HAP-1 (cell line): ENCODE data around the gene LSG1.
"Not testable (repeated sequence)": the region's sequence is repeated elsewhere in the genome, so short reads cannot be mapped to it uniquely, and the experiment has no call there.

Experiments
- DNase-seq, 2 experiments: peaks; one replicate each; pipeline ENCODE4 v3.0.0-alpha.2; 2016 to 2020; ENCODE audit warnings: low spot score in 2 of 2
- H3K27me3 ChIP-seq: fragments of 250-450 bp; sonication (Bioruptor Pico); 2 replicates; pipeline ENCODE4 v1.5.1; 2020; ENCODE audit warnings: low read depth, mild to moderate bottlenecking, moderate library complexity
- H3K36me3 ChIP-seq: fragments of 250-450 bp; sonication (Bioruptor Pico); replicated peaks from 2 replicates; pipeline ENCODE4 v1.5.1; 2020; ENCODE audit warnings: mild to moderate bottlenecking
- H3K4me1 ChIP-seq: fragments of 250-450 bp; sonication (Bioruptor Pico); 2 replicates; pipeline ENCODE4 v1.5.1; 2020; ENCODE audit warnings: mild to moderate bottlenecking
- H3K4me3 ChIP-seq: fragments of 250-450 bp; sonication (Bioruptor Pico); 2 replicates; pipeline ENCODE4 v1.5.1; 2020; ENCODE audit warnings: mild to moderate bottlenecking, moderate library complexity
- H3K9me3 ChIP-seq: fragments of 250-450 bp; sonication (Bioruptor Pico); 2 replicates; pipeline ENCODE4 v1.5.1; 2020; ENCODE audit warnings: mild to moderate bottlenecking, moderate library complexity
- in situ Hi-C: fragments of 300-500 bp; cut with MboI; formaldehyde crosslinking; loops from 3 replicates; pipeline ENCODE4 v1.14.3; 2020; ENCODE audit warnings: low sequenced_read_pairs, inconsistent platforms, mixed read lengths

LSG1 gene

DNA sequence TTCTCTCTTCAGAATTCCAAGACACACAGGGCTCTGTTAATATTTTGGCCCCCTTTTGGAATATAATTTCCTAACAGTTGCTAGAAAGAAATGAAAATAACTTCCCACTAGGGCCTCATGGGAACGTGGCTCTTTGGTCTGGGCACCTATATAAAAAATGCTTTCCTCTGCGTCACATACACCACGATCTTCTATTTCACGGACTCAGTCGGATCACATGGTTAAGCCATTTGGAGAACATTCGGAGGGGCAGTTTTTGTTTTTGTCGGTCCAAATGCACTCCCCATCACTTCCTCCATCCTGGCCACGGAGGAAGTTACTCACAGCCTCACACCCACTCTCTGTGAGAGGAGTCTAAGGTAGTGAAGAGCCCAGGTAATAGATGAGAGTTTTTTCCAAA, 59.8 kb downstream of the LSG1 start:
- H3K27me3 ChIP-seq: no peaks in the 10 kb centered on the region
- in situ Hi-C loops: no loop called here
- no peak for DNase-seq
- no peaks in the 10 kb centered on the region; the same call in 1 of the 2 replicates for H3K36me3 ChIP-seq
- no peaks in the 10 kb centered on the region for H3K9me3 ChIP-seq
- H3K4me3 ChIP-seq: no peak overlapping the region
- H3K4me1 ChIP-seq: no peaks in the 10 kb centered on the region

DNA sequence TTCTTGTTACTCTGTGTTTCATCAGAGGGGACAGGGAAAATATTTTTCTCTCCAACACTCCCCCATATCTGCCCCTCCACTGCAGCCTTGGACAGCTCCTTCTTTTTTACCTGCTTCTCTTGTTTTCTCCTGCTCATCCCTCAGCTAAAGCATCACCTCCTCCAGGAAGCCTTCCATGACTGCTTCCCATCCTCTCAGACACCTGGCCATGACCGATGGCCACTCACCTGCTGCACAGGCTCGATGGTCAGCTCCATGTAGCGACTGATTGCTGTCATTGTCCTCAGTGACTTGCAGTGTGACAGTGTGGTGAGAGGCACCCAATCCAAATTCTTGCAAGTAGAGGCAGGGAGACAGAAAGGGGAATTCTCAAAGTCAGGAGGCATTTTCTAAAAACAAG, 61.3 kb downstream of the LSG1 start:
- no peaks in the 10 kb centered on the region for H3K27me3 ChIP-seq
- no peak overlapping the region for H3K4me3 ChIP-seq
- no peak for DNase-seq
- in situ Hi-C loops: no loop called here
- no peaks in the 10 kb centered on the region for H3K9me3 ChIP-seq
- no peaks in the 10 kb centered on the region for H3K36me3 ChIP-seq
- no peaks in the 10 kb centered on the region for H3K4me1 ChIP-seq

DNA sequence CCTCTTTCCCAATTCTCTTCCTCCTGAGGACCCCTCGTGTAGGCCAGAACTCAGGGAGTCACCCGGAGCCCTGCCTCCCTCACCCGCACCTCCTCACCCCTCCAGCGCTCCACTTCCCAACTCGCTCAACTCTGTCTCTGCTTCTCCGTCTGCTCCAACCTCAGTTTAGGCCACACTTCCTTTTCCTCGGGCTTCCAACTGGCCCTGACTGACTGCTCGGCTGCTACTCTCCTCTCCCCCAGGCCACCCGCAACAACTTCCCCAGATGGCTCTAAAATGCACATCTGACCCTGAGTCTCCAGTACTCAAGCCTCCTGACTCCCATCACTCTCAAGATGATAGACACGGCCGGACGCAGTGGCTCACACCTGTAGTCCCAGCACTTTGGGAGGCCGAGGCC, 62.4 kb downstream of the LSG1 start:
- in situ Hi-C loops: no loop called here
- Histone ChIP-seq H3K9me3 (no peaks in the 10 kb centered on the region), H3K4me3 (no peak overlapping the region), H3K4me1 (no peaks in the 10 kb centered on the region), H3K36me3 (no peaks in the 10 kb centered on the region), H3K27me3 (no peaks in the 10 kb centered on the region)
- no peak for DNase-seq

DNA sequence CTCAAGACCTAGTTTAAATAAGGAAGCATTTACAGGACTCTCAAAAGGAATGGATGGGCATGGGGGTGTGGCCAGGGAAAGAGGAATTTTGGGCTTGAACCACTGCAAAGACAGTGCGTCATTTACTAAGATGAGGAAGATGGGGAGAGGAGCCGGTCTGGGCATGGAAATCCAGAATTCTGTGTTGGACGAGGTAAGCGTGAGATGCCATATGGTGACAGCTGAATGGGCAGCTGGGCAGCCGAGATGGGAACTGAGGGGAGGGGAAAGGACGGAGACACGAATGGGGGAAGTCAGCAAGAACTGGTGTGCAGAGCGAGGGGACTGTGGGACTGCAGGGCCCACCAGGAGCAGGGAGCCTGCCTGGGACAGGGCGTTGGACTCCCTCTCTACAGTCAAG, 63.0 kb downstream of the LSG1 start:
- Histone ChIP-seq H3K9me3 (no peaks in the 10 kb centered on the region), H3K27me3 (no peaks in the 10 kb centered on the region), H3K4me3 (no peak overlapping the region), H3K36me3 (no peaks in the 10 kb centered on the region), H3K4me1 (no peaks in the 10 kb centered on the region)
- no peak for DNase-seq
- in situ Hi-C loops: no loop called here

DNA sequence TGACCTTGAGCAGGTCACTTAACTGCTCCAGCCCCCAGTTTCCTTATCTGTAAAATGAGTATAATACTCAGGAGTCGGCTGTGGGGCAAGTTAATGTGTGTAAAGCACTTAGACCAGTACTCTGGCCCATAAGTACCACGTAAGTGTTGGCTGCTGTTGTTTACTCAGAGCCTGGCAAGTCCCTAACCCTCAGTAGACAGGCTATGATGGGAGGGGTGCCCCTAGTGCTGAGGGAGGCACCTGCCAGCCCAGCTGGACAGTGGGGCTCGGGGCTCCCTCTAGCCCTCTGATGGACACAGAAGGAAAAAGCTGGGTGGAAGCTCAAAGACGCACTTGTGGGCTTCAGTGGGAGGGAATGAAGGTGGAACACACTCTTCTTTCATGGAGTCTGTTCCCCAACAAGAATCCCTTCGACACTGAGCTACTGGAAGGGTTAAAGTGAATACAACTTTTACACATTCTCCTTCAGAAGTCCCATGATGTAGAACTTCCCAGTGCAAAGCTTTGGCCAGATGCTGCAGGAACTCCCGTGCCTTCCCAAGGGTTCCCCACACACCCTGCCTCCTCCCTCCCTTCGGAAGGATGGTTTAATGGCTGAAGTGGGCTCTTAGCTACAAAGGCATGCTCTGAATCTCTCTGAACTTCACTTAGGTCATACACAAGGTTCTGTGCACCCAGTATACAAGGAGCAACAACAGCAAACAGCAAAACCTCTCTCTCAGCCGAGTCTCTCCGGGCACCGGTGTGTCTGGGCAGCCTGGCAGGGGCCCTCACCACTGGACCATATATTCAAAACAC, 64.2 kb downstream of the LSG1 start:
- H3K4me3 ChIP-seq: no peak overlapping the region
- in situ Hi-C loops: no loop called here
- H3K9me3 ChIP-seq: no peaks in the 10 kb centered on the region
- no peaks in the 10 kb centered on the region for H3K4me1 ChIP-seq
- H3K27me3 ChIP-seq: no peaks in the 10 kb centered on the region
- no peak for DNase-seq
- no peaks in the 10 kb centered on the region for H3K36me3 ChIP-seq

DNA sequence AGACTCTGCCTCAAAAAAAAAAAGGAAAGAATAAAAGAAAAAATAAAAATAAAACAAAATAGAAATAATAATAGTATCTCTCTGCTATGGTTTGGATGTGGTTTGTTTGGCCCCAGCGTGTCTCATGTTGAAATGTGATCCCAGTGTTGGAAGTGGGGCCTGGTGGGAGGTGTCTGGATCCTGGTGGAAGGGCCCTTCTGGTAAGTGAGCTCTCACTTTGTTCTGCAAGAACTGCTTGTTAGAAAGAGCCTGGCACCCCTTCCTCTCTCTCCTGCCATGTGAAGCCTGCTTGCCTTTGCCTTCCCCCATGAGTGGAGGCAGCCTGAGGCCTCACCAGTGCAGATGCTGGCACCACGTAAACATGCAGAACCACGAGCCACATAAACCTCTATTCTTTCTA, 65.0 kb downstream of the LSG1 start:
- in situ Hi-C loops: no loop called here
- Histone ChIP-seq H3K4me1 (no peaks in the 10 kb centered on the region), H3K36me3 (no peaks in the 10 kb centered on the region; the same call in 1 of the 2 replicates), H3K9me3 (no peaks in the 10 kb centered on the region), H3K27me3 (no peaks in the 10 kb centered on the region), H3K4me3 (no peak overlapping the region)
- no peak for DNase-seq

DNA sequence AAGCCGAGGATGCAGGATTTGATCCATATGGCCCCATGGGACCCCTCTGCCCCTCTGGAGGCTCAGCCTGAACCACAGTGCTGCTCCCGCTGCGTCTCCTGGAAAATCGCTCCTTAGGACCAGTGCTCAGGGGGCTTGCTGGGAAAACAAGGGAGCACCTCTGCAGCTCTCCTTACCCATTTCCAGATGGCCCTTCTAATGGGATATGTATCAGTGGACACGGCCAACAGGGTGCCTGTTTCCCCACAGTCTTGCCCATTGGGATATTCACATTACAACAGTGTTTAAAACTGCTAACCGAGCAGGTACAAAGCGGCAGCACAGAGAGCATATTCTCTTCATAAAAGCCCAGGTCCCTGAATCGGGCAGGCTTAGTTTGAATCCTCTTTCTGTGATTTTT, 65.8 kb downstream of the LSG1 start:
- H3K4me1 ChIP-seq: no peaks in the 10 kb centered on the region
- DNase-seq: no peak
- H3K4me3 ChIP-seq: no peak overlapping the region
- H3K9me3 ChIP-seq: no peaks in the 10 kb centered on the region
- in situ Hi-C loops: no loop called here
- H3K36me3 ChIP-seq: no peaks in the 10 kb centered on the region; the same call in 1 of the 2 replicates
- no peaks in the 10 kb centered on the region for H3K27me3 ChIP-seq

DNA sequence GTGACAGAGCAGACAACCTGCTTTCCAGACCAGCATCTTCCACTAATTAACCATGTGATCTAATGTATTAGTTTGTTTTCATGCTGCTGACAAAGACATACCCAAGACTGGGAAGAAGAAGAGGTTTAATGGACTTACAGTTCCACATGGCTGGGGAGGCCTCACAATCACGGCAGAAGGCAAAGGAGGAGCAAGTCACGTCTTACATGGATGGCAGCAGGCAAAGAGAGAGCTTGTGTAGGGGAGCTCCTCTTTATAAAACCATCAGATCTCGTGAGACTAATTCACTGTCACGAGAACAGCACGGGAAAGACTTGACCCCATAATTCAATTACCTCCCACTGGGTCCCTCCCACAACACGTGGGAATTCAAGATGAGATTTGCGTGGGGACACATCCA, 66.7 kb downstream of the LSG1 start:
- in situ Hi-C loops, H3K36me3 ChIP-seq, DNase-seq, H3K27me3 ChIP-seq, H3K4me1 ChIP-seq, H3K4me3 ChIP-seq, H3K9me3 ChIP-seq: not testable (repeated sequence)

DNA sequence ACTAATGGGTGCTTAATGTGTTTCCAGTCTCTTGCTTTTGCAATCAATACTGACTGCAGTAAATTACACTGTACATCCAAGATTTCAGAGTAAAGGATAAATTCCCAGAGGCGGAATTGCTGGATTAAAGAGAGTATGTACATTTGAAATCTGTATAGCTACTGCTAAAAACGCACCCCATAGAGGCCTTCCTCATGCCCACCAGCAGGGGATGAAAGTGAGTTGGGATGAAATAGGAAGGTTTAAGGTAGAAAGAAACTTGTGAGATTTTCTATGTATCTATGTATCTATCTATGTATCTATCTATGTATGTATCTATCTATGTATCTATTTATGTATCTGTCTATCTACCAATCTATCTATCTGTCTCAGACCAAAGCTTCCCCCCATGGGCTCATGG, 67.2 kb downstream of the LSG1 start:
- in situ Hi-C loops: no loop called here
- Histone ChIP-seq H3K9me3 (no peaks in the 10 kb centered on the region), H3K4me3 (no peak overlapping the region), H3K27me3 (no peaks in the 10 kb centered on the region), H3K4me1 (no peaks in the 10 kb centered on the region), H3K36me3 (no peaks in the 10 kb centered on the region; the same call in 1 of the 2 replicates)
- no peak for DNase-seq

DNA sequence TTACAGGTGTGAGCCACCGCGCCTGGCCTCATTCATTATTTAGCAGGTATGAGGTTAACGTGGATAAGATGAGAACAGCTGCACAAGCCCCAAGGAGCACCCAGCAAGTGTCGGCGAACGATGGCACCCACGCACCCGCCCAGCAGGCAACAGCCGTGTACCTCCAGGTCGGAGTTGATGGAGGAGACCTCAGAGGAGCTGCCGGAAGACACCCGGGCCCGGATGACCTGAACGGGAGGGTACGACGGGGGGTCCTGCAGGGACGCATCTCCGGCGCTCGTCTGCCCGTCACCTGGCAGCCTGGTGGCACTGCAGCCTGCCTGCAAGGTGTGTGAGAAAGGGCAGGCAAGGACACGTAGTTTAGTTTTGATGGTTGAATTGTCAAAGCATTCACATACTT, 67.9 kb downstream of the LSG1 start:
- Histone ChIP-seq H3K4me1 (no peaks in the 10 kb centered on the region), H3K9me3 (no peaks in the 10 kb centered on the region), H3K4me3 (no peak overlapping the region), H3K27me3 (no peaks in the 10 kb centered on the region), H3K36me3 (no peaks in the 10 kb centered on the region; the same call in 1 of the 2 replicates)
- no peak for DNase-seq
- in situ Hi-C loops: no loop called here

DNA sequence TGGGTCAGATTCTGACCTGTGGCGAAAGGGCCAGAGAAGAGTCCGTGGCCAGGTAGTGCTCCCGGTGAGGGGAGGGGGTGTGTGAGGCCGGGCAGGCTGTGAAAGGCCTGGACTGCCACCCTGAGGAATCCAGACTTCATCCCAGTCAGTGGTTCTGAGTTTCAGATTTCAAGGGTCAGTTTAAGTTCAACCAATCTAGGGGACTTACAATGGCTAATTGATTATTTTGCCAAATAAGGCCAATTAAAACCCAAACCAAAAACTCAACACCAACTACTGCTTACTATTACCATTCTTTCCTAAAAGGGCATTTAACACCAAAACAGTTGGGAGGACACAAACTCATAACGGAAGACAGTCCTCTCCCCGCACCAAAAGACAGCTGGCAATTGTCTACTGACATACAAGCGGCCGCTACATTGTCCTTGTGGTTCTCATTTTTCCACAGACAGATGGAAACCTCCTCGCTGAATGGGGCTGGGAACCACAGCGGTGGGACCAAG, 69.3 kb downstream of the LSG1 start:
- no peaks in the 10 kb centered on the region for H3K27me3 ChIP-seq
- H3K4me3 ChIP-seq: no peak overlapping the region
- H3K36me3 ChIP-seq: no peaks in the 10 kb centered on the region; the same call in 1 of the 2 replicates
- no peaks in the 10 kb centered on the region for H3K9me3 ChIP-seq
- no peaks in the 10 kb centered on the region for H3K4me1 ChIP-seq
- in situ Hi-C loops: no loop called here
- no peak for DNase-seq

DNA sequence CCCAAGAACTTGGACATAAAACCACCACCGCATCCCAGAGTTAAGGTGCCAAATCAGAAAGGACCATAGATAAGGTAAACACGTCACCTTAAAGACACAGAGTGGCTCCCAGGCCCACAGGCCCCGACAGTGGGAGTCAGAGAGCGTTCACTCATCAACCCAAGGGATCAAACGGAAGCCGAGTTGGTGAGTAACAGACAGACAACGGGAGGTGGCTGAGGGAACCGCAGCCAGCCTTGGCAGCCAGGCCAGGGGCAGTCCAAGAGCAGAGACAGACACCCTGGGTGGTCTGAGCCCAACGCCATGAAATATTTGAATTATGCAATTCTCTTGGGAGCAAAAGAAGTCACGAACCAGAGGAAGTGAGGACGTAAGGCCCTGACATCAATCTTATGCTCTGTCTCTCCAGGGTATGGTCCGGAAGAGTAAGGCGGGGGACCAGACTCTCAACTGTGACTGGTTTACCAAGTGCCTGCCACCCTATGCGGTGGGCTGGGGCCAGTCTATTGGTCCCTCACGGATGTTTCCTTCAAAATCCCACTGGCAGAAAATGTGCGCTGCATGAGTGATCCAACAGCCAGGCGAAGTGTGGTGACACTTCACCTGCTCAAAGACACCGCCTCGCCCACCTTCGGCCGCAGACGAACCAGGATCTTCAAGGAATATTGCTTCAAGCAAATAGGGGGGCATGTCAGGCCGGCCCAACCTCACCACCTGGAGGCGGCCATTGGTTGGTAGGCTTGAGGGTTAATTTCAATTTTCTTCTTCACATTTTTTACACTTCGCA, 73.0 kb downstream of the LSG1 start:
- no peak for DNase-seq
- Histone ChIP-seq H3K9me3 (no peaks in the 10 kb centered on the region), H3K27me3 (no peaks in the 10 kb centered on the region), H3K36me3 (no peaks in the 10 kb centered on the region; the same call in 1 of the 2 replicates), H3K4me3 (no peak overlapping the region), H3K4me1 (no peaks in the 10 kb centered on the region)
- in situ Hi-C loops: no loop called here

DNA sequence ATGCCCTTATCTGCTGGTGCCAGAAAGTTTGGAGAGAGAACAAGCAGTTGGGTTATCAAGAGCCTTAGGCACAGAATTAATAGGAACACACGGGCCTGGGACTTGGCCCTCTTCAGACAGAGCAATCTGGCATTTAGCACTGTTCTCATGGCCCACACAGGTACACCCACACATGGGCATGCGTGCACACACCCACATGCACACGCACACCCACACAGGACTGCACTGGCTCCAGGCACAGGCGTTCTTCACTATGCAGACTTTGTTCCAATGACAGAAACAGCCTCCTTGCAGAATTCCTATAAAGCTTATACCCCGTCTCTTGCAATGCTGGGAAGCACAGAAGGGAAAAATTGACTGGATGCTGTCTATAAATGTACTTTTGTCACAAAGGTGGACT, 75.1 kb downstream of the LSG1 start:
- Histone ChIP-seq H3K4me1 (no peaks in the 10 kb centered on the region), H3K9me3 (no peaks in the 10 kb centered on the region), H3K27me3 (no peaks in the 10 kb centered on the region), H3K4me3 (no peak overlapping the region), H3K36me3 (no peaks in the 10 kb centered on the region)
- DNase-seq: no peak
- in situ Hi-C loops: no loop called here
